HepG2 (cell line): Measurements from ENCODE around the gene ZBED1. TPM values are rescaled to one million over a fixed set of nuclear protein-coding genes. Genes with fewer than 3 reads are reported as not detected.
A peak's percentile ranks its signal among the peaks of the same experiment; 100 is the strongest.
"Not testable (repeated sequence)": the region's sequence is repeated elsewhere in the genome, so short reads cannot be mapped to it uniquely, and the experiment has no call there.

Experiments
- ERF ChIP-seq: IDR thresholded peaks from 2 replicates; pipeline ENCODE4 v1.6.1; 2018; ENCODE audit warnings: missing biosample characterization, missing genetic modification reagents
- ETV5 ChIP-seq: IDR thresholded peaks from 2 replicates; pipeline ENCODE4 v1.6.1; 2018; ENCODE audit warnings: missing biosample characterization, missing genetic modification reagents, inconsistent platforms, borderline replicate concordance
- GATAD1 ChIP-seq: IDR thresholded peaks from 2 replicates; pipeline ENCODE4 v1.6.1; 2016; ENCODE audit warnings: missing genetic modification reagents, missing compliant biosample characterization
- KAT8 ChIP-seq: IDR thresholded peaks from 2 replicates; pipeline ENCODE4 v1.6.1; 2016; ENCODE audit warnings: missing genetic modification reagents, missing compliant biosample characterization
- MEIS2 ChIP-seq: sonication (generic); formaldehyde crosslinking; IDR thresholded peaks from 2 replicates; pipeline ENCODE4 v1.9.0; 2021; ENCODE audit warnings: mild to moderate bottlenecking, missing genetic modification reagents
- MIXL1 ChIP-seq: IDR thresholded peaks from 2 replicates; pipeline ENCODE4 v1.6.1; 2016
- MXI1 ChIP-seq: IDR thresholded peaks from 3 replicates; pipeline ENCODE4 v1.6.1; 2012; ENCODE audit warnings: low read depth, low read length, inconsistent platforms, borderline replicate concordance
- RARA ChIP-seq: IDR thresholded peaks from 2 replicates; pipeline ENCODE4 v1.6.1; 2016; ENCODE audit warnings: missing genetic modification reagents, missing compliant biosample characterization
- RCOR2 ChIP-seq: IDR thresholded peaks from 2 replicates; pipeline ENCODE4 v1.6.1; 2016; ENCODE audit warnings: missing biosample characterization, missing genetic modification reagents
- SOX13 ChIP-seq, 3 experiments: fragments of 450-650 bp in 1 of 3; sonication (generic) in 1 of 3; formaldehyde crosslinking in 1 of 3; IDR thresholded peaks in 2 of 3; conservative IDR thresholded peaks in 1 of 3; 2 replicates each; pipeline versions ENCODE4 v1.5.0 to v1.6.1; 2016 to 2020; ENCODE audit warnings: antibody characterized with exemption in 1 of 3, mild to moderate bottlenecking in 1 of 3, missing compliant biosample characterization in 1 of 3, missing genetic modification reagents in 1 of 3, moderate library complexity in 1 of 3
- TGIF2 ChIP-seq: IDR thresholded peaks from 2 replicates; pipeline ENCODE4 v1.6.1; 2016; ENCODE audit warnings: control low read depth, missing compliant biosample characterization
- ZBTB7A ChIP-seq: sonication (generic); formaldehyde crosslinking; IDR thresholded peaks from 2 replicates; pipeline ENCODE4 v1.8.0; 2022; ENCODE audit warnings: mild to moderate bottlenecking, missing genetic modification reagents
- ZMYM2 ChIP-seq: sonication (generic); formaldehyde crosslinking; IDR thresholded peaks from 2 replicates; pipeline ENCODE4 v1.8.0; 2022; ENCODE audit warnings: mild to moderate bottlenecking, missing genetic modification reagents
- ZMYM4 ChIP-seq: sonication (generic); formaldehyde crosslinking; IDR thresholded peaks from 2 replicates; pipeline ENCODE4 v1.8.1; 2023; ENCODE audit warnings: mild to moderate bottlenecking, missing genetic modification reagents
- ZNF205 ChIP-seq: IDR thresholded peaks from 2 replicates; pipeline ENCODE4 v1.6.1; 2018; ENCODE audit warnings: missing biosample characterization, missing genetic modification reagents
- polyA plus RNA-seq, 8 experiments: library from polyadenylated mRNA; depleted of rRNA in 3 of 8; stranded (reverse) in 7 of 8; unstranded in 1 of 8; fragments of >200 nt; fragmentation: Illumina TruSeq in 4 of 8; extraction: Trizol in 4 of 8; gene quantifications; 2 replicates each; pipeline versions ENCODE4 v1.2.1 to v1.2.3, GENCODE V29; 2011 to 2016; ENCODE audit warnings: low read depth in 4 of 8, missing spikeins in 1 of 8, mixed read lengths in 1 of 8; ENCODE audit not compliant: insufficient read depth in 1 of 8
- total RNA-seq, 5 experiments: library from RNA; depleted of rRNA; stranded (reverse); fragments of >200 nt; fragmentation: Illumina TruSeq; extraction: Trizol; gene quantifications; 2 replicates each; pipeline ENCODE4 v1.2.3, GENCODE V29; 2016; ENCODE audit warnings: low read depth in 1 of 5
- TF ChIP-seq, protein P1 (sequence below): sonication (generic); formaldehyde crosslinking; IDR thresholded peaks from 2 replicates; pipeline ENCODE4 v1.5.1; 2020; ENCODE audit warnings: mild to moderate bottlenecking, missing genetic modification reagents, borderline replicate concordance
- TF ChIP-seq, protein P2 (sequence below): IDR thresholded peaks from 2 replicates; pipeline ENCODE4 v1.6.1; 2012; ENCODE audit warnings: inconsistent platforms
- TF ChIP-seq, protein P3 (sequence below): fragments of 450-650 bp; IDR thresholded peaks from 2 replicates; pipeline ENCODE4 v1.6.1; 2016
- TF ChIP-seq, protein P4 (sequence below): sonication (generic); formaldehyde crosslinking; IDR thresholded peaks from 2 replicates; pipeline ENCODE4 v1.4.0; 2020; ENCODE audit warnings: missing genetic modification reagents
- TF ChIP-seq, protein P5 (sequence below): sonication (generic); formaldehyde crosslinking; IDR thresholded peaks from 2 replicates; pipeline ENCODE4 v1.5.1; 2020; ENCODE audit warnings: mild to moderate bottlenecking, moderate library complexity, missing genetic modification reagents

ZBED1 gene
- total and polyA plus RNA-seq, 2 of the 13 experiments (the other 11 are each of a cell fraction or from before 2014, with no cell fraction given) = 20.0 to 29.8 TPM

DNA sequence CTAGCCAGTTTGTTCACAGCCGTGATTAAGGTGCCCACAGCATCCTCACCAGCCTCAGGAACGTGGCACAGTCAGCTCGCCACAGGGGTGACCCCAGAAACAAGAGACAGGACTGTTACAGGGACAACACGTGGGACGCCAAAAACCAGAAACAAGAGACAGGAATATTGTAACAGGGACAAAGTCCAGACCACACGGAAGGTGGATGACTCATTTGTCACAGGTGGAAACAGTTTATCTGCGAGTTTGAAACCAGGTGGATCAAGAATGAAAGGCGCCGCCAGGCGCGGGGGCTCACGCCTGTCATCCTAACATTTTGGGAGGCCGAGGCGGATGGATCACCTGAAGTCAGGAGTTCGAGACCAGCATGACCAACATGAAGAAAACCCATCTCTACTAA, 27.7 kb downstream of the ZBED1 start (continued):
- TF ChIP-seq ERF (CRISPR knock-in tag) (peak; percentile 33; the same call in 1 of the 2 replicates), MEIS2 (CRISPR knock-in tag) (0 out of 2 replicates have a peak, but pooled peaks have one; percentile 43), ETV5 (peak; percentile 45; the same call in 1 of the 2 replicates), ZBTB7A (CRISPR knock-in tag) (0 out of 2 replicates have a peak, but pooled peaks have one; percentile 32), RCOR2 (0 out of 2 replicates have a peak, but pooled peaks have one; percentile 51), TGIF2 (CRISPR knock-in tag) (peak; percentile 92), RARA (CRISPR knock-in tag) (peak; percentile 51; the same call in 1 of the 2 replicates), GATAD1 (CRISPR knock-in tag) (0 out of 2 replicates have a peak, but pooled peaks have one; percentile 22), SOX13 (CRISPR knock-in tag; conservative IDR thresholded peaks at IDR 0.05 in 1 of 2, IDR thresholded peaks at IDR 0.05 in 1 of 2) (peak in 1 of 2 experiments; percentile 64; a peak in 2 of 4 replicates), KAT8 (CRISPR knock-in tag) (peak; percentile 41; the same call in 1 of the 2 replicates), ZMYM4 (CRISPR knock-in tag) (0 out of 2 replicates have a peak, but pooled peaks have one; percentile 23), MXI1 (peak; percentile 51; the same call in 1 of the 3 replicates), MIXL1 (0 out of 2 replicates have a peak, but pooled peaks have one; percentile 55), ZMYM2 (CRISPR knock-in tag) (peak; percentile 63; the same call in 1 of the 2 replicates), ZNF205 (CRISPR knock-in tag) (peak; percentile 32; the same call in 1 of the 2 replicates)
- TF ChIP-seq, protein P1, sequence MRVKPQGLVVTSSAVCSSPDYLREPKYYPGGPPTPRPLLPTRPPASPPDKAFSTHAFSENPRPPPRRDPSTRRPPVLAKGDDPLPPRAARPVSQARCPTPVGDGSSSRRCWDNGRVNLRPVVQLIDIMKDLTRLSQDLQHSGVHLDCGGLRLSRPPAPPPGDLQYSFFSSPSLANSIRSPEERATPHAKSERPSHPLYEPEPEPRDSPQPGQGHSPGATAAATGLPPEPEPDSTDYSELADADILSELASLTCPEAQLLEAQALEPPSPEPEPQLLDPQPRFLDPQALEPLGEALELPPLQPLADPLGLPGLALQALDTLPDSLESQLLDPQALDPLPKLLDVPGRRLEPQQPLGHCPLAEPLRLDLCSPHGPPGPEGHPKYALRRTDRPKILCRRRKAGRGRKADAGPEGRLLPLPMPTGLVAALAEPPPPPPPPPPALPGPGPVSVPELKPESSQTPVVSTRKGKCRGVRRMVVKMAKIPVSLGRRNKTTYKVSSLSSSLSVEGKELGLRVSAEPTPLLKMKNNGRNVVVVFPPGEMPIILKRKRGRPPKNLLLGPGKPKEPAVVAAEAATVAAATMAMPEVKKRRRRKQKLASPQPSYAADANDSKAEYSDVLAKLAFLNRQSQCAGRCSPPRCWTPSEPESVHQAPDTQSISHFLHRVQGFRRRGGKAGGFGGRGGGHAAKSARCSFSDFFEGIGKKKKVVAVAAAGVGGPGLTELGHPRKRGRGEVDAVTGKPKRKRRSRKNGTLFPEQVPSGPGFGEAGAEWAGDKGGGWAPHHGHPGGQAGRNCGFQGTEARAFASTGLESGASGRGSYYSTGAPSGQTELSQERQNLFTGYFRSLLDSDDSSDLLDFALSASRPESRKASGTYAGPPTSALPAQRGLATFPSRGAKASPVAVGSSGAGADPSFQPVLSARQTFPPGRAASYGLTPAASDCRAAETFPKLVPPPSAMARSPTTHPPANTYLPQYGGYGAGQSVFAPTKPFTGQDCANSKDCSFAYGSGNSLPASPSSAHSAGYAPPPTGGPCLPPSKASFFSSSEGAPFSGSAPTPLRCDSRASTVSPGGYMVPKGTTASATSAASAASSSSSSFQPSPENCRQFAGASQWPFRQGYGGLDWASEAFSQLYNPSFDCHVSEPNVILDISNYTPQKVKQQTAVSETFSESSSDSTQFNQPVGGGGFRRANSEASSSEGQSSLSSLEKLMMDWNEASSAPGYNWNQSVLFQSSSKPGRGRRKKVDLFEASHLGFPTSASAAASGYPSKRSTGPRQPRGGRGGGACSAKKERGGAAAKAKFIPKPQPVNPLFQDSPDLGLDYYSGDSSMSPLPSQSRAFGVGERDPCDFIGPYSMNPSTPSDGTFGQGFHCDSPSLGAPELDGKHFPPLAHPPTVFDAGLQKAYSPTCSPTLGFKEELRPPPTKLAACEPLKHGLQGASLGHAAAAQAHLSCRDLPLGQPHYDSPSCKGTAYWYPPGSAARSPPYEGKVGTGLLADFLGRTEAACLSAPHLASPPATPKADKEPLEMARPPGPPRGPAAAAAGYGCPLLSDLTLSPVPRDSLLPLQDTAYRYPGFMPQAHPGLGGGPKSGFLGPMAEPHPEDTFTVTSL (CRISPR knock-in tag) = peak; percentile 74; the same call in 1 of the 2 replicates
- TF ChIP-seq SOX13 (IDR thresholded peaks at IDR 0.05) = not testable (repeated sequence)
- TF ChIP-seq, protein P2, sequence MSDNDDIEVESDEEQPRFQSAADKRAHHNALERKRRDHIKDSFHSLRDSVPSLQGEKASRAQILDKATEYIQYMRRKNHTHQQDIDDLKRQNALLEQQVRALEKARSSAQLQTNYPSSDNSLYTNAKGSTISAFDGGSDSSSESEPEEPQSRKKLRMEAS = peak; percentile 74
- TF ChIP-seq, protein P3, sequence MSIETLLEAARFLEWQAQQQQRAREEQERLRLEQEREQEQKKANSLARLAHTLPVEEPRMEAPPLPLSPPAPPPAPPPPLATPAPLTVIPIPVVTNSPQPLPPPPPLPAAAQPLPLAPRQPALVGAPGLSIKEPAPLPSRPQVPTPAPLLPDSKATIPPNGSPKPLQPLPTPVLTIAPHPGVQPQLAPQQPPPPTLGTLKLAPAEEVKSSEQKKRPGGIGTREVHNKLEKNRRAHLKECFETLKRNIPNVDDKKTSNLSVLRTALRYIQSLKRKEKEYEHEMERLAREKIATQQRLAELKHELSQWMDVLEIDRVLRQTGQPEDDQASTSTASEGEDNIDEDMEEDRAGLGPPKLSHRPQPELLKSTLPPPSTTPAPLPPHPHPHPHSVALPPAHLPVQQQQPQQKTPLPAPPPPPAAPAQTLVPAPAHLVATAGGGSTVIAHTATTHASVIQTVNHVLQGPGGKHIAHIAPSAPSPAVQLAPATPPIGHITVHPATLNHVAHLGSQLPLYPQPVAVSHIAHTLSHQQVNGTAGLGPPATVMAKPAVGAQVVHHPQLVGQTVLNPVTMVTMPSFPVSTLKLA = peak; percentile 85
- TF ChIP-seq, protein P4, sequence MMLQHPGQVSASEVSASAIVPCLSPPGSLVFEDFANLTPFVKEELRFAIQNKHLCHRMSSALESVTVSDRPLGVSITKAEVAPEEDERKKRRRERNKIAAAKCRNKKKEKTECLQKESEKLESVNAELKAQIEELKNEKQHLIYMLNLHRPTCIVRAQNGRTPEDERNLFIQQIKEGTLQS = peak; percentile 95
- TF ChIP-seq, protein P5, sequence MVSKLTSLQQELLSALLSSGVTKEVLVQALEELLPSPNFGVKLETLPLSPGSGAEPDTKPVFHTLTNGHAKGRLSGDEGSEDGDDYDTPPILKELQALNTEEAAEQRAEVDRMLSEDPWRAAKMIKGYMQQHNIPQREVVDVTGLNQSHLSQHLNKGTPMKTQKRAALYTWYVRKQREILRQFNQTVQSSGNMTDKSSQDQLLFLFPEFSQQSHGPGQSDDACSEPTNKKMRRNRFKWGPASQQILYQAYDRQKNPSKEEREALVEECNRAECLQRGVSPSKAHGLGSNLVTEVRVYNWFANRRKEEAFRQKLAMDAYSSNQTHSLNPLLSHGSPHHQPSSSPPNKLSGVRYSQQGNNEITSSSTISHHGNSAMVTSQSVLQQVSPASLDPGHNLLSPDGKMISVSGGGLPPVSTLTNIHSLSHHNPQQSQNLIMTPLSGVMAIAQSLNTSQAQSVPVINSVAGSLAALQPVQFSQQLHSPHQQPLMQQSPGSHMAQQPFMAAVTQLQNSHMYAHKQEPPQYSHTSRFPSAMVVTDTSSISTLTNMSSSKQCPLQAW (CRISPR knock-in tag) = peak; percentile 65; the same call in 1 of the 2 replicates
